ENCODE measurements around the gene DENND6A. TPM values are rescaled to one million over a fixed set of nuclear protein-coding genes. Genes with fewer than 3 reads are reported as not detected.
A peak's percentile ranks its signal among the peaks of the same experiment; 100 is the strongest.

The DENND6A gene
- total and polyA plus RNA-seq, 2 experiments from 2014 or later, result 10.6 to 13.8 TPM

GRCh38 chr3:57655727-57656126 is 37.1 kb downstream of the DENND6A start:
- Histone ChIP-seq H3K9me3 (ENCODE audit: low read depth) (no peaks in the 10 kb centered on the region), H3K36me3 (peaks cover 31% of the 10 kb centered on the region), H3K27ac (no peak overlapping the region), H3K27me3 (no peaks in the 10 kb centered on the region), H3K4me3 (no peak overlapping the region), H3K4me1 (ENCODE audit: low read depth) (no peaks in the 10 kb centered on the region)
- TF ChIP-seq, protein P1, sequence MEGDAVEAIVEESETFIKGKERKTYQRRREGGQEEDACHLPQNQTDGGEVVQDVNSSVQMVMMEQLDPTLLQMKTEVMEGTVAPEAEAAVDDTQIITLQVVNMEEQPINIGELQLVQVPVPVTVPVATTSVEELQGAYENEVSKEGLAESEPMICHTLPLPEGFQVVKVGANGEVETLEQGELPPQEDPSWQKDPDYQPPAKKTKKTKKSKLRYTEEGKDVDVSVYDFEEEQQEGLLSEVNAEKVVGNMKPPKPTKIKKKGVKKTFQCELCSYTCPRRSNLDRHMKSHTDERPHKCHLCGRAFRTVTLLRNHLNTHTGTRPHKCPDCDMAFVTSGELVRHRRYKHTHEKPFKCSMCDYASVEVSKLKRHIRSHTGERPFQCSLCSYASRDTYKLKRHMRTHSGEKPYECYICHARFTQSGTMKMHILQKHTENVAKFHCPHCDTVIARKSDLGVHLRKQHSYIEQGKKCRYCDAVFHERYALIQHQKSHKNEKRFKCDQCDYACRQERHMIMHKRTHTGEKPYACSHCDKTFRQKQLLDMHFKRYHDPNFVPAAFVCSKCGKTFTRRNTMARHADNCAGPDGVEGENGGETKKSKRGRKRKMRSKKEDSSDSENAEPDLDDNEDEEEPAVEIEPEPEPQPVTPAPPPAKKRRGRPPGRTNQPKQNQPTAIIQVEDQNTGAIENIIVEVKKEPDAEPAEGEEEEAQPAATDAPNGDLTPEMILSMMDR (IDR thresholded peaks at IDR 0.05; ENCODE audit: low read depth, low read length), result no peak
- no peak for DNase-seq (ENCODE audit: low read depth in 1 of 2, low spot score in 1 of 2)

DNA sequence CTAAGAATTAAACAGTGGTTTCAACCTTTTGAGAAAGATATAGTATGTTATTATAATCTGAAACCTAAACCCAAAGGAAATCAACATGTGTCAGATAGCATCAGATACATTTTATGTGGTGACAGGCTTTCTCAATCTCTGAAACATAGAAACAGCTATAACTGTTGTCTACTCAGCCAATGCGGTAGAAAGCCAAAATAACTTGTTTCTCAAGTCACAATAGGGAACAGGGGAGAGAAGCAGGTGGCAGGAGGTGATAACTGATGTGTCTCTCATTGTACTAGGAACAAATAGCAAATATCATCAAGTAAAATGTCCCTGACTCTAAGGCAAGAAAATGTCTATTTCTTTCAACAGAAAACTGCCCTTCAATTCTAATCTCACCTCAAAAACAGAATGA is 38.6 kb downstream of the DENND6A start:
- Histone ChIP-seq H3K27me3 (no peaks in the 10 kb centered on the region), H3K27ac (no peak overlapping the region), H3K4me1 (ENCODE audit: low read depth) (no peaks in the 10 kb centered on the region), H3K9me3 (ENCODE audit: low read depth) (no peaks in the 10 kb centered on the region), H3K4me3 (no peak overlapping the region), H3K36me3 (peaks cover 24% of the 10 kb centered on the region)
- no peak for DNase-seq (ENCODE audit: low read depth in 1 of 2, low spot score in 1 of 2)
- TF ChIP-seq, protein P1 (IDR thresholded peaks at IDR 0.05; ENCODE audit: low read depth, low read length), result no peak

GRCh38 chr3:57652203-57652602 is 40.7 kb downstream of the DENND6A start:
- TF ChIP-seq, protein P1 (IDR thresholded peaks at IDR 0.05; ENCODE audit: low read depth, low read length), result no peak
- DNase-seq (ENCODE audit: low read depth in 1 of 2, low spot score in 1 of 2), result peak in 1 of 2 donors; percentile 43
- Histone ChIP-seq H3K4me3 (no peak overlapping the region), H3K27me3 (no peaks in the 10 kb centered on the region), H3K9me3 (ENCODE audit: low read depth) (no peaks in the 10 kb centered on the region), H3K36me3 (peaks cover 7% of the 10 kb centered on the region), H3K4me1 (ENCODE audit: low read depth) (no peaks in the 10 kb centered on the region), H3K27ac (peak overlapping the region; percentile 18)

DNA sequence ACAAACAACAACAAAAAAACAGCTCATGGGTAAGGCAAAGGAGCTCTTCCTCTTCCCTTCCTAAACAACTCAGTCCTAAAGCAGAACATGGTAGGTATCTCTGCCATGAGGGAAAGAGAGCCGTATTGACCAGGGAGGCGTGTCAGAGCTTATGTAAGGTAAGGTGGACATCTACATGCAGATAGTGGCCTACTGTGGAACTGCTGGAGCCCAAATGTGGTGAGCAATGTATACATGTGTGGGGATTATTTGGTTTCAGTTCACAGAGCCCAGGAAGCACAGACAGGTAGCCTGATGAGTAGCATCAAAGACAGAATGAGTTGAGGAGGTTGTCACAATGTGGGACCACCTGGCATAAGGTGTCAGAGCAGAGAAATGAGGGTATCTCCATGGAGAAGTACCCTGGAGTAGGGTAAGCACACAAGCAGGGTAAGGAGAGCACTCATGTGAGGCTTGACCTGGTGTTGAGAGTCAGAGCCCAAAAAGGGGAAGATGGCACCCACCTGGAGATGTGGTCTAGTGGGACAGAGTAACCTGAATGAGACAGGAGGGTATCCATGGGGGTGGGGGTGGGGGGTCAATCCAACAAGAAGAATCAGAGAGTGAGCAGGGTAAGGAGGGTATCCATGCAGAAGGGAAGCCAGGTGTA is 45.5 kb downstream of the DENND6A start:
- TF ChIP-seq, protein P1 (IDR thresholded peaks at IDR 0.05; ENCODE audit: low read depth, low read length), result no peak
- H3K9me3 ChIP-seq (ENCODE audit: low read depth), result no peaks in the 10 kb centered on the region
- no peaks in the 10 kb centered on the region for H3K27me3 ChIP-seq
- H3K4me3 ChIP-seq, result no peak overlapping the region
- DNase-seq (ENCODE audit: low read depth in 1 of 2, low spot score in 1 of 2), result no peak
- peaks cover 6% of the 10 kb centered on the region for H3K36me3 ChIP-seq
- no peak overlapping the region for H3K27ac ChIP-seq
- no peaks in the 10 kb centered on the region for H3K4me1 ChIP-seq (ENCODE audit: low read depth)

DNA sequence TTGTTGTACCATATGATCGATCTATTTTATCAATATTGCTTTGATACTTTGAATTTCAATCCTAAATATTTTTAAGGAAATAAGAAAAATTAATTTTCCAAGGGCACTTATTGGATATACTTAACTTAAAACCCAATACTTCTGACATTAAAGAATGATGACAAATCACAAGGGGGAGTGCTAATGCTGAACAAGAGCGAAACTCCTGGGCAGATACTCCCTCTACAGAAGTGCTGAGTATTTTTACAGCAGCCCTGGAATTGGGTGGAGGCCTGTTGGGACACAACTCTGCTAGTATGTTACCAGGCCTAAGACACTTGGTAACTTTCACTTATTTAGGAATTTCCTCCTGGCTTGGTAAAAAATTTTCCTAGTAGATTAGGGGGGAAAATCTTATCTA is 46.2 kb downstream of the DENND6A start:
- TF ChIP-seq, protein P1 (IDR thresholded peaks at IDR 0.05; ENCODE audit: low read depth, low read length), result peak; percentile 33
- Histone ChIP-seq H3K4me1 (ENCODE audit: low read depth) (no peaks in the 10 kb centered on the region), H3K9me3 (ENCODE audit: low read depth) (no peaks in the 10 kb centered on the region), H3K36me3 (peaks cover 8% of the 10 kb centered on the region), H3K4me3 (no peak overlapping the region), H3K27me3 (no peaks in the 10 kb centered on the region), H3K27ac (no peak overlapping the region)
- DNase-seq (ENCODE audit: low read depth in 1 of 2, low spot score in 1 of 2), result peak; percentile 15 to 67

Data from cardiac muscle cell (in vitro differentiated cells and primary cell).